ENCODE measurements around the gene SCRT2. TPM values are rescaled to one million over a fixed set of nuclear protein-coding genes. Genes with fewer than 3 reads are reported as not detected.

The SCRT2 gene
- polyA plus RNA-seq, 1 donor from 2014 or later = 2.5 TPM

GRCh38 chr20:721876-722275 is 46.3 kb upstream of the SCRT2 start:
- Histone ChIP-seq H3K36me3 (ENCODE audit: insufficient read depth, low read length) (no peaks in the 10 kb centered on the region), H3K9me3 (ENCODE audit: low read length) (no peaks in the 10 kb centered on the region), H3K4me3 (ENCODE audit: low read length) (no peak overlapping the region), H3K4me2 (ENCODE audit: low read length) (no peak overlapping the region), H2AFZ (ENCODE audit: low read depth, low read length) (no peak overlapping the region), H4K20me1 (ENCODE audit: insufficient read depth) (no peaks in the 10 kb centered on the region), H3F3A (ENCODE audit: insufficient read depth, low read length, poor library complexity, severe bottlenecking) (no peaks in the 10 kb centered on the region), H3K79me2 (replicated peaks; ENCODE audit: insufficient read depth, low read length) (no peaks in the 10 kb centered on the region), H3K27ac (ENCODE audit: low read length) (no peak overlapping the region), H3K27me3 (ENCODE audit: insufficient read depth, low read depth, low read length) (no peaks in the 10 kb centered on the region), H3K9ac (ENCODE audit: low read length) (no peak overlapping the region), H3K9me2 (ENCODE audit: insufficient read depth, low read length) (no peaks in the 10 kb centered on the region)
- TF ChIP-seq RAD21 (conservative IDR thresholded peaks at IDR 0.05) (no peak), EZH2 (IDR thresholded peaks at IDR 0.05; ENCODE audit: borderline replicate concordance, insufficient read depth, low read length, poor library complexity, severe bottlenecking) (no peak)

GRCh38 chr20:719816-720215 is 44.2 kb upstream of the SCRT2 start:
- Histone ChIP-seq H3K9me3 (ENCODE audit: low read length) (no peaks in the 10 kb centered on the region), H3K36me3 (ENCODE audit: insufficient read depth, low read length) (no peaks in the 10 kb centered on the region), H3K27ac (ENCODE audit: low read length) (no peak overlapping the region), H2AFZ (ENCODE audit: low read depth, low read length) (no peak overlapping the region), H3F3A (ENCODE audit: insufficient read depth, low read length, poor library complexity, severe bottlenecking) (no peaks in the 10 kb centered on the region), H3K4me3 (ENCODE audit: low read length) (no peak overlapping the region), H3K9me2 (ENCODE audit: insufficient read depth, low read length) (no peaks in the 10 kb centered on the region), H4K20me1 (ENCODE audit: insufficient read depth) (no peaks in the 10 kb centered on the region), H3K79me2 (replicated peaks; ENCODE audit: insufficient read depth, low read length) (no peaks in the 10 kb centered on the region), H3K9ac (ENCODE audit: low read length) (no peak overlapping the region), H3K4me2 (ENCODE audit: low read length) (no peak overlapping the region), H3K27me3 (ENCODE audit: insufficient read depth, low read depth, low read length) (no peaks in the 10 kb centered on the region)
- TF ChIP-seq POLR2AphosphoS5 (IDR thresholded peaks at IDR 0.05) (peak; percentile 13), MXI1 (conservative IDR thresholded peaks at IDR 0.05; ENCODE audit: poor library complexity, severe bottlenecking) (no peak), CTCF (IDR thresholded peaks at IDR 0.05; ENCODE audit: poor library complexity, severe bottlenecking) (no peak), EP300 (conservative IDR thresholded peaks at IDR 0.05; ENCODE audit: poor library complexity, severe bottlenecking) (no peak), REST (IDR thresholded peaks at IDR 0.05; ENCODE audit: borderline replicate concordance) (no peak)

GRCh38 chr20:719068-719467 is 43.5 kb upstream of the SCRT2 start:
- Histone ChIP-seq H3K27me3 (ENCODE audit: insufficient read depth, low read depth, low read length) (no peaks in the 10 kb centered on the region), H3K4me2 (ENCODE audit: low read length) (no peak overlapping the region), H3K4me3 (ENCODE audit: low read length) (no peak overlapping the region), H3K9me3 (ENCODE audit: low read length) (no peaks in the 10 kb centered on the region), H3K9ac (ENCODE audit: low read length) (no peak overlapping the region), H4K20me1 (ENCODE audit: insufficient read depth) (no peaks in the 10 kb centered on the region), H2AFZ (ENCODE audit: low read depth, low read length) (no peak overlapping the region), H3K79me2 (replicated peaks; ENCODE audit: insufficient read depth, low read length) (no peaks in the 10 kb centered on the region), H3K27ac (ENCODE audit: low read length) (no peak overlapping the region), H3F3A (ENCODE audit: insufficient read depth, low read length, poor library complexity, severe bottlenecking) (no peaks in the 10 kb centered on the region), H3K36me3 (ENCODE audit: insufficient read depth, low read length) (no peaks in the 10 kb centered on the region), H3K9me2 (ENCODE audit: insufficient read depth, low read length) (no peaks in the 10 kb centered on the region)
- TF ChIP-seq EZH2 (IDR thresholded peaks at IDR 0.05; ENCODE audit: borderline replicate concordance, insufficient read depth, low read length, poor library complexity, severe bottlenecking) (no peak), MXI1 (conservative IDR thresholded peaks at IDR 0.05; ENCODE audit: poor library complexity, severe bottlenecking) (no peak), CTCF (IDR thresholded peaks at IDR 0.05; ENCODE audit: poor library complexity, severe bottlenecking) (no peak), EP300 (conservative IDR thresholded peaks at IDR 0.05; ENCODE audit: poor library complexity, severe bottlenecking) (no peak), TAF1 (IDR thresholded peaks at IDR 0.05; ENCODE audit: low read depth) (no peak), POLR2AphosphoS5 (IDR thresholded peaks at IDR 0.05) (no peak), RAD21 (conservative IDR thresholded peaks at IDR 0.05) (no peak), REST (IDR thresholded peaks at IDR 0.05; ENCODE audit: borderline replicate concordance) (no peak), SMC3 (conservative IDR thresholded peaks at IDR 0.05; ENCODE audit: poor library complexity) (no peak)
